SK-N-SH treated with all-trans-retinoic acid at 6 μM for 48 hours (cell line): Measurements from ENCODE around the gene EHD4.

Source experiments
- ARNTL ChIP-seq: fragments of 450-650 bp; formaldehyde crosslinking; IDR thresholded peaks from 2 replicates; pipeline ENCODE4 v1.5.0; 2020; ENCODE audit warnings: low read depth, mild to moderate bottlenecking, moderate library complexity, borderline replicate concordance
- ISL1 ChIP-seq: fragments of 250-450 bp; sonication (Bioruptor Pico); IDR thresholded peaks from 2 replicates; pipeline ENCODE4 v2.1.2; 2022; ENCODE audit warnings: mild to moderate bottlenecking, moderate library complexity
- POU6F1 ChIP-seq: fragments of 250-450 bp; sonication (Bioruptor Pico); IDR thresholded peaks from 2 replicates; pipeline ENCODE4 v1.8.0; 2021; ENCODE audit warnings: low read depth, mild to moderate bottlenecking, moderate library complexity, borderline replicate concordance
- ZC3H10 ChIP-seq: fragments of 250-450 bp; sonication (Bioruptor Pico); IDR thresholded peaks from 2 replicates; pipeline ENCODE4 v1.5.1; 2021; ENCODE audit warnings: mild to moderate bottlenecking, moderate library complexity

GRCh38 chr15:41987246-41987924 is 15.0 kb upstream of the EHD4 start:
- TF ChIP-seq POU6F1 (no peak), ISL1 (CRISPR knock-in tag) (no peak), ZC3H10 (CRISPR knock-in tag) (no peak), ARNTL (no peak)
